ENCODE results near the gene TRIM4.
"Not testable (repeated sequence)": the region's sequence is repeated elsewhere in the genome, so short reads cannot be mapped to it uniquely, and the experiment has no call there.

The TRIM4 gene

DNA sequence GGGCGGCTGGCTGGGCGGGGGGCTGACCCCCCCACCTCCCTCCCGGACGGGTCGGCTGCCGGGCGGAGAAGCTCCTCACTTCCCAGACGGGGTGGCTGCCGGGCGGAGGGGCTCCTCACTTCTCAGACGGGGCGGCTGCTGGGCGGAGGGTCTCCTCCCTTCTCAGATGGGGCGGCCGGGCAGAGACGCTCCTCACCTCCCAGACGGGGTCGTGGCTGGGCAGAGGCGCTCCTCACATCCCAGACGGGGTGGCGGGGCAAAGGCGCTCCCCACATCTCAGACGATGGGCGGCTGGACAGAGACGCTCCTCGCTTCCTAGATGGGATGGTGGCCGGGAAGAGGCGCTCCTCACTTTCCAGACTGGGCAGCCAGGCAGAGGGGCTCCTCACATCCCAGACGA is 31.0 kb downstream of the TRIM4 start:
- not testable (repeated sequence) for H3K4me3 Mint-ChIP-seq, H3K27me3 Mint-ChIP-seq, H3K27ac Mint-ChIP-seq, H3K9me3 Mint-ChIP-seq, H3K4me1 Mint-ChIP-seq
- peaks cover 40% of the 10 kb centered on the region for H3K36me3 Mint-ChIP-seq

DNA sequence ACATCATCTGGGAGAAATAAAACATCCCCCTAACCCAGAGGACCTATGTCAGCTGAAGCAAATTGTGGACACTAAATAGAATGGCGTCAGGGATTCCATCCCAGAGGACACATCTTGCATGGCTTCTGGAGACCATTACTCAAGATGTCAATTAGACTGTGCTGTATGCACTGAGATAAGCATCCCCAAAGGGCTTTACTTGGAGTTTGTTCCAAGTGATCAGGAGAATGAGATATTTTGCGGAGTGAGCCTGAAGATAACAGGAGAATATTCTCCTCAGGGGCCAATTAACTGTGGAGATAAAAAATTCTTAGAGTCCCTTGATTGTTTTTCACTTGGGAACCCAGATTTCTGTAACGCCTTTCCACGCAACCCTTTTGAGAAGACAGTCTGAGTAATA is 38.0 kb downstream of the TRIM4 start:
- H3K27ac Mint-ChIP-seq, result no peak overlapping the region
- no peaks in the 10 kb centered on the region for H3K9me3 Mint-ChIP-seq
- peaks cover 19% of the 10 kb centered on the region for H3K36me3 Mint-ChIP-seq
- H3K27me3 Mint-ChIP-seq, result no peaks in the 10 kb centered on the region
- peaks cover 14% of the 10 kb centered on the region for H3K4me1 Mint-ChIP-seq
- H3K4me3 Mint-ChIP-seq, result no peak overlapping the region

DNA sequence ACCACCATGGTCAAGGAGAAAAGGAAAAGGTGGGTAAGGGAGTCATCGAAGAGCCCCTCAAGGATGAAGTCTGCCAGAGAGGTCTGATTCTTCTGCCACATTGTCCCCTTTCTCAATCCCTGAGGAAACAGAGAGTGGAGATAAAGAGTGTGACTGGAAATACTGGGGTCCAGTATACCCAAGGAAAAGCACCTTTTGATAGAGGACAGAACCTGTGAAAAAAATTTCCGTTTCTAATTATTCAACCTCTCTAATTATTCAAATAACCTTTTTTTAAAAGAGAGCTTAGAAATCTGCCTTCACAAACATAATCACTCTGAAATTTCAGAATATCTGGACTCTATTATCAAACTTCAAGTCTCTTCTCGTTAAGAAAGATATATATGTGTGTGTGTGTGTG is 42.4 kb downstream of the TRIM4 start, which contains the start of gene OR2AE1:
Gene OR2AE1 (minus strand): TSS at position 101 of the 400 bp plus-strand sequence. CDS start 0 bp downstream, at position 101.
- Mint-ChIP-seq H3K4me1 (no peaks in the 10 kb centered on the region), H3K27ac (no peak within 1 kb of the TSS), H3K36me3 (peaks cover 4% of the 10 kb centered on the region), H3K4me3 (no peak within 1 kb of the TSS), H3K9me3 (no peaks in the 10 kb centered on the region), H3K27me3 (no peaks in the 10 kb centered on the region)

DNA sequence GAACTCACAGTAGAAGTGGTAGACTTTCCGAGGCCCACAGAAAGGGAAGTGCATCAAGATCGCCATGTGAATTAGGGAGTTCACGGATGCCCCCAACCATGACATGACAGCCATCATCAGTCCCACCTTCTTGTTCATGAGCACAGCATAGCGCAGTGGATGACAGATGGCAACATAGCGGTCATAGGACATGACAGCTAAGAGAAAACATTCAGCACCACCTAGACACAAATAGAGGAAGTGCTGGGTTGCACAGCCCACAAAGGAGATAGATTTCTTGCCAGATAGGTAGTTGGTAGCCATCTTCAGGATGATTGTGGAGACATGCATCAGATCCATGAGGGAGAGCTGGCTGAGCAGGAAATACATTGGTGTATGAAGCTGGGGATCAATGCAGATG is 42.8 kb downstream of the TRIM4 start:
- no peak overlapping the region for H3K27ac Mint-ChIP-seq
- H3K9me3 Mint-ChIP-seq, result no peaks in the 10 kb centered on the region
- H3K4me3 Mint-ChIP-seq, result no peak overlapping the region
- no peaks in the 10 kb centered on the region for H3K27me3 Mint-ChIP-seq
- H3K4me1 Mint-ChIP-seq, result no peaks in the 10 kb centered on the region
- peaks cover 4% of the 10 kb centered on the region for H3K36me3 Mint-ChIP-seq

DNA sequence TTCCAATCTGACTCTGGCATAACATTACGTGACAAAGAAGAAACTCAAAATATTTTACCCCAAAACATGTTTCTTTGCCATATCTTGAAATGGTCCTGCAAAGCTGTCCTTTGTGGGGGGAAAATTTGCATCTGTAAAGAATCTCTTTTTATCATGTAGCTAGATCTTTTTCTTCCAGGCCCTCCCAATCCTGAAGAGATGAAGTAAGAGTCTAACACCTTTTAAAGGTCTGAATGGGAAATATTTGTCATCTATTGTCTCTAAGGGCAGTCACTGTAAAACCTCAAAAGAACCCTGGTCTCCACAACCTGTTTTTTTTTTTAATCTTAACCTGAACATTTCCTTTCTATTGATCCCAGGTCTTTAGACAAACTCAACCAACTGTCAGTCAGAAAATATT is 51.1 kb downstream of the TRIM4 start:
- peaks cover 2% of the 10 kb centered on the region for H3K27me3 Mint-ChIP-seq
- H3K9me3 Mint-ChIP-seq, result peaks cover 4% of the 10 kb centered on the region
- no peak overlapping the region for H3K27ac Mint-ChIP-seq
- peaks cover 2% of the 10 kb centered on the region for H3K36me3 Mint-ChIP-seq
- H3K4me1 Mint-ChIP-seq, result no peaks in the 10 kb centered on the region
- no peak overlapping the region for H3K4me3 Mint-ChIP-seq

DNA sequence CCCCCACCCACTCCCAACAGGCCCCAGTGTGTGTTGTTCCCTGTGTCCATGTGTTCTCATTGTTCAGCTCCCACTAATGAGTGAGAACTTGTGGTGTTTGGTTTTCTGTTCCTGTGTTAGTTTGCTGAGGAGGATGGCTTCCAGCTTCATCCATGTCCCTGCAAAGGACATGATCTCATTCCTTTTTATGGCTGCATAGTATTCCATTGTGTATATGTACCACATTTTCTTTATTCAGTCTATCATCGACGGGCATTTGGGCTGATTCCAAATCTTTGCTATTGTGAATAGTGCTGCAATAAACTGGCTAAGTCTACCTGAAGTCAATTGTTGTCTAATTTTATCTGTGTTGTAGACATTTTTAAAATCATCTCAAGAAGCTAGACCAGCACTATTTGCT is 51.9 kb downstream of the TRIM4 start:
- H3K36me3 Mint-ChIP-seq, H3K4me1 Mint-ChIP-seq, H3K4me3 Mint-ChIP-seq, H3K9me3 Mint-ChIP-seq, H3K27me3 Mint-ChIP-seq, H3K27ac Mint-ChIP-seq: not testable (repeated sequence)

DNA sequence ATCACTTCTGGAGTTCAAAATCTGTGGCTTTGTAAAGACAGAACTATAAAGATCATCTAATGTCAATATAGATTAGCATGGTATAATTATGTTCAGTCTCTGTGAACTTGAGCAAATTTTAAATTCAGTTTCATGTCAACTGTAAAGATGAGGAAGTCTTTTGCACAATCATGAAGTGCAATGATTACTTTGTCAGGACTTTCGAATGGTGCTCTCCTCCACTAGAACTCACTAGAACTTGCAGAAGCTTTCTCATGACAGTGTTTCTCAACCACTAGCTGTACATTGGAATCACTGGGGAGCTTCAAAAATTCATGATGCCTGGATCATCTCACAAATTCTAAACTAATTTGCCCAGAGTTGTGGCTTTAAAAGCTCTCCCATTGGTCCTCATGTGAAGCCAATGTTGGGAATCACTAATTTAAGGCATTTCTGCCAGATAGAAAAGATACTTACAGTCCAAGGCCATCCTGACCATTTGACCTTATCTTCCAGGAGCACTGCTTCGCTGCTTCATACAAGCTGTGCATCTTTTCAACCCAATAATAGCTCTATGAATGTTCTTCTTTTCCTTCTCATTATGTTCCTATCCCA is 55.4 kb downstream of the TRIM4 start:
- no peaks in the 10 kb centered on the region for H3K4me1 Mint-ChIP-seq
- H3K36me3 Mint-ChIP-seq, result peaks cover 2% of the 10 kb centered on the region
- peaks cover 5% of the 10 kb centered on the region for H3K27me3 Mint-ChIP-seq
- H3K9me3 Mint-ChIP-seq, result peaks cover 4% of the 10 kb centered on the region
- H3K4me3 Mint-ChIP-seq, result no peak overlapping the region
- H3K27ac Mint-ChIP-seq, result no peak overlapping the region

DNA sequence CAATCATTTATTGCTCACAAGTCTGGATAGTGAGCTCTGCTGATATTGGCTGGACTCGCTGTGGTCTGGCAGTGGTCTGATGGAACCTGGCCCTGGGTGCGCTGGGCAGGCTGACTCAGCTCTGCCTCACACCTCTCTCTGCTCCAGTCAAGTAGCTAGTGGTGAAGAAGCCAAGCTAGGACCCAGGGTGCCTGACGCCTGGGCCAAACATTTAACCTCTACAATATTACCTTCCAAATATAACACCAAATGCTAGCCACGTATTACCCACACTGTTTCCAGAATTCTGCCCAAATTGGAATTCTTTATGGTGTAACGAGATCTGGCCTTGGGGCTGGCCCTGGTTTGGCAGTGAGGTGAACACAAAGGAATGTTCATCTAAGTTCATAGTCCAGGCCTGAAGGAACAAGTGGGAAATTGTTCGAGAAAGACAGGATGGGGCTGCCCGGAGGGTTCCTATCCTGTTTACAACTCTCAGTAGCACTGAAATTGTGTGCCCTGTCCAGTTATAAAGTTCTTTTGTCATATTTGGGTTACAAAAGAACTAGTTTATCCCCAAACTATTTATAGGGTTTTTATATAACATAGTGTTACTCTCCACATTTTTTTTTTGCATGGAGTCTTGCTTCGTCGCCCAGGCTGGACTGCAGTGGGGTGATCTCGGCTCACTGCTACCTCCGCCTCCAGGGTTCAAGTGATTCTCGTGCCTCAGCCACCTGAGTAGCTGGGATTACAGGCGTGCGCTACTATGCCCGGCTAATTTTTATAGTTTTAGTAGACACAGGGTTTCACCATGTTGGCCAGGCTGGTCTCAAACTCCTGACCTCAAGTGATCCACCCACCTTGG is 58.8 kb downstream of the TRIM4 start:
- Mint-ChIP-seq H3K36me3 (no peaks in the 10 kb centered on the region), H3K27me3 (peaks cover 7% of the 10 kb centered on the region), H3K4me1 (no peaks in the 10 kb centered on the region), H3K27ac (no peak overlapping the region), H3K9me3 (no peaks in the 10 kb centered on the region), H3K4me3 (no peak overlapping the region)

DNA sequence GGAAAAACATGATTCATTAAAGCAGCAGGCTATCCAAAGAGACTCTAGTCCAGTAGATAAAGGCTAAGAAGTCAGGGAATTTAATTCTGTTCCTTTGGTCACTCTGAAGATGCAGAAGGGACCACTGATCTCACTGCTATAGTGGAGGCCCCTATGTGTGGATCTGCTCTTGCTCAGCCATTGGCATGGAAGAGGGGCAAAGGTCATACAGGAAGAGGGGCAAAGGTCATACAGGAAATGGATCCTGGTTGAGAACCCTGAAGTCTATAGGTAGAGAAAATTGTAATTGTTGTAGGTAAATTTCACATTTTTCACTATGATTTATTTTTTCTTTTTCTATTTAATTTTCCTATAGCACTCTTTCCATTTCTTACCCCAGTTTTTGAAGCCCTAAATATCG is 64.1 kb downstream of the TRIM4 start:
- Mint-ChIP-seq H3K9me3 (no peaks in the 10 kb centered on the region), H3K4me1 (no peaks in the 10 kb centered on the region), H3K4me3 (no peak overlapping the region), H3K27ac (no peak overlapping the region), H3K36me3 (no peaks in the 10 kb centered on the region), H3K27me3 (peaks cover 5% of the 10 kb centered on the region)

DNA sequence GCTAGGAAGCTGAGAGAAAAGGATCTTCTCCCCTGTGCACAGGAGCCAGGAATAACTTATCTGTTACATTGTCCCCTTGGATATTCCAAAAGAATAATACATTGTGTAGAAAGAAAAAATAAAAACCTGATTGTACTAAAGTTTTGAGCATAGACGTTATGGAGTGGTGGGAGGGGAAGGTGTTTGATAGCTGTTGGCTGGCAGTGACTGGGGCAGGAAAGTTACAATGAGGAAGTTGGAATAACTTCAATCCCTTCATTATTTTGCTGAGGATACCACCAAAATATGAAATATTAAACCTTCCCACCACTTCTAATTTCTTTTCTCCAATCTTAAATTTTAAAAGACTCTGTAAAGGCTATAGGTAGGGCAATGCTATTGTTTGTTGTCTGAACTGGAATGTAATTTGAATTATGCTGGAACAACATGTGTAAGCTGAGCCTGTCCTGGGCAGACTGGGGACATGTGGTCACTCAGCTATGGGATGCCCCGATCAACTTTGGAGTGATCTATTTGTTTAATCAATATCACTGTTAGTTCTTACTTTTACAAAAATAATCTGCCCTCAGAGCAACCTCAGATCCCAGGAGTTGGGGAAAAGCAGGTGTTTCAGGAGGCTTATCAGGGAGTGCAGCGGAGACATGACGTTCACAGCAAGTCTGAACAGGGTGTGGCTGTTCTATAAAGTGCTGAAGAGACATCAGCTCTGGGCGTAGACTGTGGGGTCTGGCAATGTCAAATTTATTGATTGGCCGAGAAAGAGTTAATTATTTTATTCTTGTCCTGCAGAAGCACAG is 70.7 kb downstream of the TRIM4 start:
- Mint-ChIP-seq H3K27ac (no peak overlapping the region), H3K27me3 (peaks cover 1% of the 10 kb centered on the region), H3K9me3 (no peaks in the 10 kb centered on the region), H3K4me1 (no peaks in the 10 kb centered on the region), H3K36me3 (no peaks in the 10 kb centered on the region), H3K4me3 (no peak overlapping the region)

DNA sequence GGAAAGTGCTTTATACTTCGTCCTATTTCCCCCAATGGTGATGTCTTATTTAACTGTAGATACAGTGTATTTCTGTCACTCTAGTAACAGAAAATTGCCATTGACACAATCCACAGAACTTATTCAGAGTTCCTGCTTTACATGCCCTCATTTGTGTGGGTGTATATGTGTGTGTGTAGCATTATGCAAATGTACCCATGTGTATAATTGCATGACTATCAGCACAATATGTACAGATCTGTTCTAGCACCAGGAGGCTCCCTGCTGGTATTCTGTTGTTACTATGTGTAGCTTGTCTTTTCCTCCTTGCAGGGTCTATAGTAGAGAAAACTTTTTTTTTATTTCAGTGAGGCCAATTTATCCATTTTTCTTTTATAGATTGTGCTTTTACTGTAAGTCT is 75.0 kb downstream of the TRIM4 start:
- no peak overlapping the region for H3K4me3 Mint-ChIP-seq
- H3K4me1 Mint-ChIP-seq, result no peaks in the 10 kb centered on the region
- H3K36me3 Mint-ChIP-seq, result no peaks in the 10 kb centered on the region

DNA sequence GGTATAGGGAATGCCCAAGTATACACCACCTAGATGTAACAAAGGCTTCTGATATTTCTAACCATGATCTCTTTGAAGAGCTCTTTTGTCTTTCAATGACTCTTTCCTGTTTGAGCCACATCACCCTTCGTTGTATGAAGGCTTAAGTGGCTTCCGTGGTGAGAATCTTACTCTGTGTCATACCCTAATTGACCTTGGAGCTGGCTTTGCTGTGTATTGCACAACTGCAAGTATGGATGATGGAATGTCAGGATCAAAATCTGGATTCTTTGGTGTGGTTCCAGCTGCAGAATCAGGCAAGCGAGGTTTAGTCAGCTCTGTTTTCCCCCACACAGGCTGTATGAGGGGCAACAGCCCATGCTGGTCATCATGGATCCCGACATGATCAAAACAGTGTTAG is 75.5 kb downstream of the TRIM4 start:
- no peaks in the 10 kb centered on the region for H3K9me3 Mint-ChIP-seq
- no peak overlapping the region for H3K4me3 Mint-ChIP-seq
- H3K36me3 Mint-ChIP-seq, result no peaks in the 10 kb centered on the region
- H3K27me3 Mint-ChIP-seq, result no peaks in the 10 kb centered on the region
- H3K27ac Mint-ChIP-seq, result no peak overlapping the region
- H3K4me1 Mint-ChIP-seq, result no peaks in the 10 kb centered on the region

More for the DNA sequence above, 75.0 kb downstream of the TRIM4 start:
- Mint-ChIP-seq H3K27ac (no peak overlapping the region), H3K27me3 (no peaks in the 10 kb centered on the region), H3K9me3 (no peaks in the 10 kb centered on the region)

DNA sequence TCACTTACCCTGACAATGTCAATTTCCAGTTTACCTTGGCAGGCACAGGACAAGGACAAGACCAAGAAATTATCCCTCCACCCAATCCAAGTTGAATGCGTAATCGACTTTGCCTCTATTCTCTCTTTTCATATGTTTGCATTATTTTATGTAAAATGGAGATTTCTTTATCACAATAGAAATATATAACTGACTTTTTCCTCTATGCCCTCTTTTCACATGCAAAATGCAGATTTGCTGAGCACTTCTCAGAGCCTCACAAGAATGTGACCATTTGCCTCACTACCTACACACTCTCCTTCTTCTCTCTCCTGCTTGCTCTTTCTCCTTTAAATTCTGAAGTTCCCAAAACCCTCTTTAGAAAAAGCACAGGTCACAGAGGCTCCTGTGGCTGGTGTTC is 76.4 kb downstream of the TRIM4 start:
- no peaks in the 10 kb centered on the region for H3K36me3 Mint-ChIP-seq
- no peaks in the 10 kb centered on the region for H3K9me3 Mint-ChIP-seq
- H3K27me3 Mint-ChIP-seq, result no peaks in the 10 kb centered on the region
- H3K4me1 Mint-ChIP-seq, result peaks cover 2% of the 10 kb centered on the region
- no peak overlapping the region for H3K4me3 Mint-ChIP-seq
- H3K27ac Mint-ChIP-seq, result no peak overlapping the region

Data from activated naive CD4-positive, alpha-beta T cell treated with anti-CD3 and anti-CD28 coated beads, Interleukin-2, amount 50 U/mL, for 24 hours (primary cell).